K562 (cell line): ENCODE data around the gene IPO8.

Source experiments
- HSF4 ChIP-seq: fragments of 250-450 bp; sonication (Bioruptor Pico); IDR thresholded peaks from 2 replicates; pipeline ENCODE4 v2.1.2; 2022; ENCODE audit warnings: mild to moderate bottlenecking, moderate library complexity, borderline replicate concordance
- POLR2A ChIP-seq: fragments of 450-650 bp; conservative IDR thresholded peaks from 2 replicates; pipeline ENCODE4 v1.6.1; 2016
- TF ChIP-seq, protein P1 (sequence below): sonication (generic); formaldehyde crosslinking; IDR thresholded peaks from 2 replicates; pipeline ENCODE4 v1.8.1; 2022; ENCODE audit warnings: missing genetic modification reagents

DNA sequence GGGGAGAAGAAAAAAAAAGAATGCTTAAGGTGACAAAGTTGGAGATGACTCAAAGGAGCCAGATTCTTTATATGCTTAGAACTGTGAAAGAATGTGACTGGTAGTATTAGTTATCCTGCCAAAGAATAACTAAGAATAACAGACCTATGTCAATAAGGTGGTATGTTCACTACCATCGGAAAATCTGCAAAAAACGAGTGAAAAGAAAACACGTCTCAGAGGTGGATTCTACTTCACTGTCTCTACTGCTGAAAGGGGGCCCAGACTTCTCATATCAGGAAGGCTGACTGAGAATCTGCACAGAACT, 64.7 kb downstream of the IPO8 start:
- no peak for TF ChIP-seq HSF4
- TF ChIP-seq, protein P1, sequence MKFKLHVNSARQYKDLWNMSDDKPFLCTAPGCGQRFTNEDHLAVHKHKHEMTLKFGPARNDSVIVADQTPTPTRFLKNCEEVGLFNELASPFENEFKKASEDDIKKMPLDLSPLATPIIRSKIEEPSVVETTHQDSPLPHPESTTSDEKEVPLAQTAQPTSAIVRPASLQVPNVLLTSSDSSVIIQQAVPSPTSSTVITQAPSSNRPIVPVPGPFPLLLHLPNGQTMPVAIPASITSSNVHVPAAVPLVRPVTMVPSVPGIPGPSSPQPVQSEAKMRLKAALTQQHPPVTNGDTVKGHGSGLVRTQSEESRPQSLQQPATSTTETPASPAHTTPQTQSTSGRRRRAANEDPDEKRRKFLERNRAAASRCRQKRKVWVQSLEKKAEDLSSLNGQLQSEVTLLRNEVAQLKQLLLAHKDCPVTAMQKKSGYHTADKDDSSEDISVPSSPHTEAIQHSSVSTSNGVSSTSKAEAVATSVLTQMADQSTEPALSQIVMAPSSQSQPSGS (CRISPR knock-in tag), result no peak
- no peak for TF ChIP-seq POLR2A
